Sigmoid colon (tissue), 4 donors: ENCODE results near the gene RITA1.

Source experiments
- CTCF ChIP-seq, 4 experiments: fragments of 450-650 bp in 3 of 4; fragments of 200-600 bp in 1 of 4; IDR thresholded peaks; one replicate each; pipeline ENCODE4 v1.5.1; 2016 to 2019; ENCODE audit warnings: antibody characterized with exemption in 4 of 4, mild to moderate bottlenecking in 3 of 4, moderate library complexity in 2 of 4
- EP300 ChIP-seq, 4 donors: sonication (generic); formaldehyde crosslinking; IDR thresholded peaks; one replicate each; pipeline ENCODE4 v1.6.1; 2017; ENCODE audit warnings: antibody characterized with exemption in 4 of 4
- POLR2A ChIP-seq, 2 donors: fragments of 450-650 bp; IDR thresholded peaks; one replicate each; pipeline ENCODE4 v1.6.1; 2016; ENCODE audit warnings: antibody characterized with exemption in 2 of 2, mild to moderate bottlenecking in 2 of 2, moderate library complexity in 2 of 2
- POLR2AphosphoS5 ChIP-seq, 4 donors: sonication (generic); formaldehyde crosslinking; IDR thresholded peaks; one replicate each; pipeline ENCODE4 v1.6.1; 2017; ENCODE audit warnings: antibody characterized with exemption in 4 of 4

DNA sequence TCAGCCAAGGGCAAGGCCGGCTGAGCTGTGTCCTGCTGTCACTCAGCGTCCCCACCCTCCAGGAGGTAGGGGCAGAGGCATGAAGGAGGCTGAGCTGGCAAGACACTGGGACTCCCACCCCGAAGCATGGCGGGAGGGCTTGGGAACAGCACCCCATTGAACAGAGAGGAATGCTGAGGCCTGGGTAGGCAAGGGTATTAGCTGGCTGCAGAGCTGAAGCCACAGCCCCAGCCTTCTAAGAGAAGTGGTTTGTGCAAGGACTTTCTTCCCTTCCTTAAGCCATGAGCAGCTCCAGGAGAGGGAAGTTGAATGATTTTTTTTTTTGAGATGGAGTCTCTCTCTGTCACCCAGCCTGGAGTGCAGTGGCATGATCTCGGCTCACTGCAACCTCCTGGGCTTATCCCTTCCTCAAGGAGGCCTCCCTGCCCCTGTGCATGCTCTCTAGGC is 42.6 kb upstream of the RITA1 start:
- TF ChIP-seq POLR2AphosphoS5 (IDR thresholded peaks at IDR 0.05): no peak
- TF ChIP-seq CTCF (IDR thresholded peaks at IDR 0.05): no peak
- TF ChIP-seq POLR2A (IDR thresholded peaks at IDR 0.05): no peak
- TF ChIP-seq EP300 (IDR thresholded peaks at IDR 0.05): no peak
